ENCODE measurements around the gene CENPP. TPM values are rescaled to one million over a fixed set of nuclear protein-coding genes. Genes with fewer than 3 reads are reported as not detected.

Gene CENPP
- total RNA-seq, 2 experiments from 2014 or later, result 26.4 to 29.1 TPM

DNA sequence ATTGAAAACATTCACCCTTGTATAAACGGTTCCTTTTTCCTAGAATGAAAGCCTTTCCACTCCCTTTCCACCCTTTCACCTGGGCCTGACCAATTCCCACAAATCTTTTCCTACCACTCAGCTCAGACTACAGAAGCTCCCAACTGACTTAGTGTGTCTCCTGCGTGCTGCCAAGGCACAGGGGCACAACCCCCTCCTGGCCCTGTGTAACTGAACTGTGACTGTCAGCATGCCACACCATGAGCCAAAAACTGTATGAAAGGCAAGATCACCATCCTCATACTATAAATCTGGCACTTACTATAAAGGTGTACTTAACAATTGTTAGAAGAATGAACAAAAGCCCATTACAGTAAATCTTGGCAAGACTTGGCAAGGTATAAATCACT lies 12.1 kb upstream of the CENPP start:
- no peak overlapping the region for H3K4me3 Mint-ChIP-seq
- H3K9me3 Mint-ChIP-seq (ENCODE audit: insufficient read depth), result no peaks in the 10 kb centered on the region
- POLR2A ChIA-PET, result no interaction called here
- H3K27me3 Mint-ChIP-seq (ENCODE audit: low read depth), result no peaks in the 10 kb centered on the region
- DNase-seq (no peak), ATAC-seq (no peak)
- CTCF ChIA-PET, result interaction anchor here (1.5 kb wide), 1 partner anchor 11 kb away, joined by 6 read pairs; no protein-coding TSS in a partner anchor
- H3K27ac Mint-ChIP-seq, result peak overlapping the region; percentile 12
- peaks cover 13% of the 10 kb centered on the region for H3K4me1 Mint-ChIP-seq (ENCODE audit: low read depth)
- H3K36me3 Mint-ChIP-seq (ENCODE audit: low read depth), result peaks cover 73% of the 10 kb centered on the region

DNA sequence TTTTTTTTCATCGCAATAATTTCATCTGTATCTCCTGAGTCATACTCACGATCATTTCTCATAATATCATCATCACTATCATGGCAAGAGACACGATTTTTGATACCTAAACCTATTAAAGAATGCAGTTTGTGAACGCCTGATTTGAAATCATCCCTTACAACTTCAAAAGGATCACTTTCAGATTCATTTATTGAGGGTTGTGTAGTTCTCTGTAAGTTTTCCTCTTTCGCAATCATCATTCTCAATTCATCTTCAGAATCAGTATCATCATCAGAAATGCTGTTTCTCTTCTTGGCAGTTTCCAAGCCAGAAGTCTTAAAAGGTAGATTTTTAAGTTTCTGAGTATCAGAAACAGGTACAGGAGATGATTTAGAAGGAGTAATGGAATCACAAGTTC lies 10.3 kb upstream of the CENPP start:
- H3K27ac Mint-ChIP-seq, result no peak overlapping the region
- H3K27me3 Mint-ChIP-seq (ENCODE audit: low read depth), result no peaks in the 10 kb centered on the region
- H3K36me3 Mint-ChIP-seq (ENCODE audit: low read depth), result peaks cover 73% of the 10 kb centered on the region
- H3K4me1 Mint-ChIP-seq (ENCODE audit: low read depth), result peaks cover 13% of the 10 kb centered on the region
- POLR2A ChIA-PET, result no interaction called here
- ATAC-seq, result no peak
- no peak for DNase-seq
- CTCF ChIA-PET, result interaction anchor here (0.9 kb wide), 1 partner anchor 318 kb away, joined by 3 read pairs; no protein-coding TSS in a partner anchor
- H3K4me3 Mint-ChIP-seq, result no peak overlapping the region
- H3K9me3 Mint-ChIP-seq (ENCODE audit: insufficient read depth), result no peaks in the 10 kb centered on the region

DNA sequence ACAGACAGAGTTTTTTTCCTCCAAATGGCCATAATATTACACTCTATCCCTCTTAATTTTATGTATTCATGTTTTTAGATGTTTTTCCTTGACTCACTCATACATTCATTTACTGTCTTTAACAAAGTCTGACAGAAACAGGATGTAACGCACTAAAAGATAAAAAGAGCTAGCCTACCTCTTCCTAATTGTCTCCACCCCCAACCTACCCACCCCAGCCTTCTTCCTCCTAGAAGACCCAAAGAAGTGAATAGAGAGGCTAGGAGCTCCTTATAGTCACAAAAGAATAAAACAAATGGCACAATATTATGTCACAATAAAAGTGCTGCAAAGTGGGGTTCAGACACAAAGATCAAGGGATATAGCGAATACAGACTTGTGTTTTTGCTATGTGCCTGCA lies 1.3 kb upstream of the CENPP start:
- Mint-ChIP-seq H3K27ac (peak overlapping the region; percentile 97), H3K36me3 (ENCODE audit: low read depth) (peaks cover 25% of the 10 kb centered on the region), H3K9me3 (ENCODE audit: insufficient read depth) (no peaks in the 10 kb centered on the region), H3K4me3 (peak overlapping the region; percentile 96), H3K27me3 (ENCODE audit: low read depth) (no peaks in the 10 kb centered on the region), H3K4me1 (ENCODE audit: low read depth) (peaks cover 39% of the 10 kb centered on the region)
- ChIA-PET POLR2A (interaction anchor here (1.2 to 2.2 kb wide), 2 partner anchors 16 to 346 kb away, joined by 4 to 8 read pairs; no protein-coding TSS in a partner anchor), CTCF (interaction anchor here (0.9 to 4.8 kb wide), 5 partner anchors 11 to 185 kb away, joined by 3 to 22 read pairs (median 6); no protein-coding TSS in a partner anchor)
- DNase-seq (no peak), ATAC-seq (no peak)

DNA sequence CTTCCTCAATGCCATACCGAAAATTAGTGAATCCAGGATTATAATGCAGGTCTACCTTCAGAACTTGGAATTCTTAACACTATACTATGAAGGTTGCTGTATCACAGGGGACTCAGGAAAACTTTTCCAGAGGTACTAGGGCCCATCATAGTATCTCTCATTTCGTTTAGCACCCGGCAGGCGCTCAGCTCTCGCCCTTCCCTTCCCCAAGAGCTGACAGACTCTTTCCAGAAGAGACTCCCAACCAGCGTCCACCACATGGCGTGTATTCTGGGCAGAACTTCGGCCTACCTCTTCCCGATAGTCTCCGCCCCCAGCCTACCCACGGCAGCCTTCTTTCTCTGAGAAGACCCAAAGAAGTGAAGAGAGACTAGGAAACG lies 874 bp upstream of the CENPP start:
- H3K9me3 Mint-ChIP-seq (ENCODE audit: insufficient read depth), result no peaks in the 10 kb centered on the region
- peak overlapping the region; percentile 97 for H3K27ac Mint-ChIP-seq
- H3K36me3 Mint-ChIP-seq (ENCODE audit: low read depth), result peaks cover 21% of the 10 kb centered on the region
- POLR2A ChIA-PET, result interaction anchor here (0.7 to 2.2 kb wide), 2 partner anchors 16 to 29 kb away, joined by 3 to 8 read pairs; no protein-coding TSS in a partner anchor
- peak; percentile 34 for ATAC-seq
- DNase-seq, result no peak
- CTCF ChIA-PET, result interaction anchor here (0.9 to 4.8 kb wide), 5 partner anchors 11 to 186 kb away, joined by 3 to 22 read pairs (median 6); no protein-coding TSS in a partner anchor
- peaks cover 40% of the 10 kb centered on the region for H3K4me1 Mint-ChIP-seq (ENCODE audit: low read depth)
- H3K27me3 Mint-ChIP-seq (ENCODE audit: low read depth), result no peaks in the 10 kb centered on the region
- H3K4me3 Mint-ChIP-seq, result peak overlapping the region; percentile 96

DNA sequence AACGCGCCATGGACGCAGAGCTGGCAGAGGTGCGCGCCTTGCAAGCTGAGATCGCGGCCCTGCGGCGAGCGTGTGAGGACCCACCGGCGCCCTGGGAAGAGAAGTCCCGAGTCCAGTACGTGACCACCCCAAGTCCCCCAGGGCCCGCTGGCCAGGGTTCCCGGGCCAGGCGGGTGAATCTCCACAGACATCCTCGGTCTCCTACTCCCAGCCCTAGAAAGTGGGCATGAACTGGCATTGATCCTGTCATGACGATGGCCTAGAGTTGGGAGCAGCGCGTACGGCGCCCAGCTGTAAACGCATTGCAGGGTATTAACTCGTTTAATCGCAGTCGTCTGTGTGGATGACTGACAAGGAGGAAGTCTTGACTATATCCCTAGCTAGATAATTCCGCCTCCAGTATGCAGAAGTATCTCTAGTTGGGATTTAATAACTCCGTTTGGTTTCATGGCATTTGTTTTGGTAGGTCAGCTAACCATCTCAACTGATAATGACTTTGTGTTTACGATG lies 293 bp downstream of the CENPP start:
- CTCF ChIA-PET, result interaction anchor here (0.7 to 4.8 kb wide), 10 partner anchors 25 to 463 kb away, joined by 3 to 22 read pairs (median 4); partner anchors contain the start of gene IPPK
- ATAC-seq, result no peak
- POLR2A ChIA-PET, result interaction anchor here (0.6 to 2.2 kb wide), 13 partner anchors 8 to 344 kb away, joined by 3 to 8 read pairs (median 4); partner anchors contain the start of genes IPPK and SPTLC1

DNA sequence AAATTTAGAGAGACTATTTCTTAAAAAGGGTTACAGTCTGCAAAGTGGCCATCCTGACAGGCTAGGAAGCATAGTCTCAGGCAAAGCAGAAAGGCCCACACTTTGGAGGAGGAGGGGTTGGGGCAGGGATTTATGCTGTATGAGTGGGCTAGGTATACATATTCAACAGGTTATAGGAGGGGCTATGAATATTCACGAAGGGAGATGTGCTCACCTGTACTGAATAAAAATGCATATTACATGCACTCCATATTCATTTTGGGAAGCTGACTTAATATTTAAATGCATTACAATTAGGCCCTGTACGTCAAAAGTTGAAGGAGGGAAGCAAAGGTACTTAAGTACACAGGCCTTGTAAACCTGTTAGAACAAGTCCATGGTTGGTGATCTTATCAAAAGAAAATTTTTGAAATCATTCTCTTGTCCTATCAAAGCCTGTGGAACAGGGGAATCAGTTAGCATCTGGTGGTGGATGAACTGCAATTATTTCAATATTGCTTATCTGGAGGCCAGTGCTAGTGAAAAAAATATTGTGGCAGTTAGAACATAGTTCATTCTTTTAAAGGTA lies 1.6 kb downstream of the CENPP start:
- Mint-ChIP-seq H3K27ac (no peak overlapping the region), H3K36me3 (ENCODE audit: low read depth) (peaks cover 15% of the 10 kb centered on the region), H3K4me1 (ENCODE audit: low read depth) (peaks cover 39% of the 10 kb centered on the region), H3K9me3 (ENCODE audit: insufficient read depth) (no peaks in the 10 kb centered on the region), H3K27me3 (ENCODE audit: low read depth) (no peaks in the 10 kb centered on the region), H3K4me3 (peak overlapping the region; percentile 96)
- no peak for ATAC-seq
- DNase-seq, result no peak
- CTCF ChIA-PET, result interaction anchor here (1.0 to 4.8 kb wide), 4 partner anchors 113 to 188 kb away, joined by 3 to 22 read pairs (median 6); no protein-coding TSS in a partner anchor
- POLR2A ChIA-PET, result interaction anchor here (0.6 to 1.3 kb wide), 2 partner anchors 33 to 213 kb away, joined by 3 read pairs; partner anchors contain the start of gene SPTLC1

More for the DNA sequence above, 293 bp downstream of the CENPP start:
- Mint-ChIP-seq H3K4me3 (peak overlapping the region; percentile 96), H3K4me1 (ENCODE audit: low read depth) (peaks cover 40% of the 10 kb centered on the region), H3K27ac (peak overlapping the region; percentile 97), H3K9me3 (ENCODE audit: insufficient read depth) (no peaks in the 10 kb centered on the region), H3K36me3 (ENCODE audit: low read depth) (peaks cover 15% of the 10 kb centered on the region), H3K27me3 (ENCODE audit: low read depth) (no peaks in the 10 kb centered on the region)
- DNase-seq, result no peak

DNA sequence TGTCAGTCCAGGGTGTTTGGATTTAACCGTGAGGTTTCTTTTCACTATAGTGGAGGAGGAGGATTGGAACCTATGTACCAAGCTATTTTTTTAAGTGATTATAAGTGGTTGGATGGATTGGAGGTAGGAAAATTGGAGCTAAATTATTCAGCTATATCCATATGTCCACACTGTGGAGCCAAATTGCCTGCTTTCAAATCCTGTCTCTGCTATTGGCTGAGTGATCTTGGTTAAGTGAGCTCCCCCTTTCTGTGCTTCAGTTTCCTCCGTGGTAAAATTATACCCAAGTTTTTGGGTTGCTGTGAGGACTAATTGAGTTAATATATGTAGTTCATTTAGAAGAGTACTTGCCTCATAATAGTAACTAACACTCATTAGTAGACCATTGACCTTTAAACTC lies 2.5 kb downstream of the CENPP start:
- no peak for ATAC-seq

DNA sequence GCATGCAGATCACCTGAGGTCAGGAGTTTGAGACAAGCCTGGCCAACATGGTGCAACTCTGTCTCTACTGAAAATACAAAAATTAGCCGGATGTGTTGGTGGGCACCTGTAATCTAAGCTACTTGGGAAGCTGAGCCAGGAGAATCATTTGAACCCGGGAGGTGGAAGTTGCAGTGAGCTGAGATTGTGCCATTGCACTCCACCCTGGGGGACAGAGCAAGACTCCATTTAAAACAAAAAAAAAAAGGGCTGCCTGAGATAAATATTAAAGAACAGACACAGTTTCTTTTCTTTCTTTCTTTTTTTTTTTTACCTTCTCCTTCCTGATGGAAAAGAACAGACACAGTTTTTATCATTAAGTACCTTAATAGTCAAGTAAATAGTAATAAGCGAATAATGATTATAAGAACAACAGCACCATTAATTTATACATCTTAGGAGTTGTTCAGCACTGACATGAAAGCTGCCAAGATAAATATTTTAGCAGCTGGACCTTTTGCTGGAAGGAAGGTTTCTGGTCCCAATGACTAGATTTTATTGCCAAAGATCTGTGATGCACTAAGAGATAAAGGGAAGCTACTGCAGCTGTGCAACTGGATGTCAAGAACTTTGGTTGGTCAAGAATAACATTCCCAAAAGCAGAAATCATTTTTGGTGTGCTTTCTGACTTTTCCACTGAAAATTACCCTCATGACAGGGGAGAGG lies 7.0 kb downstream of the CENPP start:
- no peak for DNase-seq
- H3K4me3 Mint-ChIP-seq, result no peak overlapping the region
- no peak for ATAC-seq
- H3K27ac Mint-ChIP-seq, result no peak overlapping the region
- CTCF ChIA-PET, result interaction anchor here (1.1 kb wide), 1 partner anchor 12 kb away, joined by 3 read pairs; no protein-coding TSS in a partner anchor
- POLR2A ChIA-PET, result no interaction called here
- H3K27me3 Mint-ChIP-seq (ENCODE audit: low read depth), result no peaks in the 10 kb centered on the region
- no peaks in the 10 kb centered on the region for H3K9me3 Mint-ChIP-seq (ENCODE audit: insufficient read depth)
- peaks cover 28% of the 10 kb centered on the region for H3K36me3 Mint-ChIP-seq (ENCODE audit: low read depth)
- peaks cover 12% of the 10 kb centered on the region for H3K4me1 Mint-ChIP-seq (ENCODE audit: low read depth)

More for the DNA sequence above, 2.5 kb downstream of the CENPP start:
- CTCF ChIA-PET, result interaction anchor here (0.8 to 1.7 kb wide), 11 partner anchors 51 to 379 kb away, joined by 3 to 9 read pairs (median 3); no protein-coding TSS in a partner anchor
- POLR2A ChIA-PET, result interaction anchor here (0.7 kb wide), 1 partner anchor 11 kb away, joined by 3 read pairs; no protein-coding TSS in a partner anchor
- H3K9me3 Mint-ChIP-seq (ENCODE audit: insufficient read depth), result no peaks in the 10 kb centered on the region
- no peak overlapping the region for H3K4me3 Mint-ChIP-seq
- H3K27me3 Mint-ChIP-seq (ENCODE audit: low read depth), result no peaks in the 10 kb centered on the region
- H3K27ac Mint-ChIP-seq, result no peak overlapping the region
- peaks cover 39% of the 10 kb centered on the region for H3K4me1 Mint-ChIP-seq (ENCODE audit: low read depth)
- H3K36me3 Mint-ChIP-seq (ENCODE audit: low read depth), result peaks cover 15% of the 10 kb centered on the region
- DNase-seq, result peak; percentile 24

DNA sequence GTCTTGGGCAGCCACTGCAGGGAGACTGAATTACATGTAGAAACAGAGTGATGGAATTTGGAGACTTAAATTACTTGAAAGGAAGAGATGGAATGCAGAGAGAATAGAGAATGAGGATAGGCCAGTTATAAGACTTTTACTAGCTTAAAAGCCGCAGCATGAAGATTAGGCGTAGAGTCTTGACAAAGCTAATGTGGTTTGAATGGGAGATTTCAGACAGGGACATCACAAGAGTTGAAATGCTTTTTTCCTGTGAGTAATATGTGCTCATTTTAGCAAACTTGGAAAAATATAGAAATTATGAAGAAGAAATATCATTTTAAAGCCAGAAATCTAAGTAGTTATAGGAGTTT lies 7.5 kb downstream of the CENPP start:
- ChIA-PET CTCF (interaction anchor here (0.8 to 1.1 kb wide), 3 partner anchors 11 to 193 kb away, joined by 3 read pairs; no protein-coding TSS in a partner anchor), POLR2A (no interaction called here)
- Mint-ChIP-seq H3K4me3 (no peak overlapping the region), H3K9me3 (ENCODE audit: insufficient read depth) (no peaks in the 10 kb centered on the region), H3K27ac (no peak overlapping the region), H3K36me3 (ENCODE audit: low read depth) (peaks cover 32% of the 10 kb centered on the region), H3K4me1 (ENCODE audit: low read depth) (peaks cover 8% of the 10 kb centered on the region), H3K27me3 (ENCODE audit: low read depth) (no peaks in the 10 kb centered on the region)
- DNase-seq (no peak), ATAC-seq (no peak)

DNA sequence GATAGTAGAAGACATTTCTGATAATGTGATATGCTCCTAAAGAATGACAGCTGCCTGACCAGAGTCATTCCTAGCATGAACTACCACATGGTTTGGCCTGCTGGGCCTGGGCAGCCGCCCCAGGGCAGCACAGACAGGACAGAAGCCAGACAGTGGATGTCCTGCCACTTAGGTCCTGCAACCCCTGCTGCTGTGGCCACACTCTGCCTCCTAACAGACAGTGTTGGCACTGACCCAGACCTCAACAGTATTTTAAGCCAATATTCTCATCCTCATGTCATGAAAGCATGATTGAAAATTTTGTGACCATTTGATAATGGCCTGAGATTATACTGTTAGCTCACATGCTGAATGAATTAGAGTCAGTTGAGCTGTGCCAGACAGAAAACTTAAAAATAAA lies 15.8 kb downstream of the CENPP start:
- POLR2A ChIA-PET, result no interaction called here
- no peaks in the 10 kb centered on the region for H3K27me3 Mint-ChIP-seq (ENCODE audit: low read depth)
- ATAC-seq, result no peak
- H3K9me3 Mint-ChIP-seq (ENCODE audit: insufficient read depth), result no peaks in the 10 kb centered on the region
- CTCF ChIA-PET, result no interaction called here
- H3K27ac Mint-ChIP-seq, result no peak overlapping the region
- no peak for DNase-seq
- H3K36me3 Mint-ChIP-seq (ENCODE audit: low read depth), result peaks cover 57% of the 10 kb centered on the region
- H3K4me1 Mint-ChIP-seq (ENCODE audit: low read depth), result no peaks in the 10 kb centered on the region
- H3K4me3 Mint-ChIP-seq, result no peak overlapping the region

DNA sequence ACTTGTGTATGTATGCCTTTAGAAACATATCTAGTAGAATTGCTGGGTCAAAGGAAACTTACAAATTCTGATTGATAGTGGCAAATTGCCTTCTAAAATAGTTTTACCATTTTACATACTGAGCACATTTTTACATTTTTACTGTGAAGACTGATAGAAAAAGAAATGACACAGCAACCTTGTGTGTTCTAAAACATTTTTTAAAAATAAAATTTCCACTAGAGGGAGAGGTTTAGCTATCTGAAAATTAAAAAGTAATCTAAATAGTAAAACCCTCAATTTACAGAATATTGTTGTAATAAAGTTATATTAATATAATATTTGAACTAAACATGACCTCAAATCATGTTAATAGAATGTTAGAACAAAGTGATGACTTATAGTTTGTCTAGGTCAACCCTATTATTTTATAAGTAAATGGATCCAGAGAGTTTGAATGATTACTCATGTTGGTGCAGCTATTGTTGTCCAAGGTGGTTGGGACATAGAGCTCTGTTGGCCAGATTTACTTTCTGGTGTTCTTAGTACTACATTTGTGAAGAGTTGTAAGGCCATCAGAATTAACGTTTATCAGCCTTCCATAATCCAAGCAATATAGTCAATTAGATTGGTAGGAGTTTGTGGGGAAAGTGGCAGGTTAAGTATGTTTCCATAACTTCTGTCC lies 17.2 kb downstream of the CENPP start:
- ATAC-seq (no peak), DNase-seq (no peak)
- Mint-ChIP-seq H3K4me3 (no peak overlapping the region), H3K27ac (no peak overlapping the region), H3K9me3 (ENCODE audit: insufficient read depth) (no peaks in the 10 kb centered on the region), H3K4me1 (ENCODE audit: low read depth) (no peaks in the 10 kb centered on the region), H3K27me3 (ENCODE audit: low read depth) (no peaks in the 10 kb centered on the region), H3K36me3 (ENCODE audit: low read depth) (peaks cover 57% of the 10 kb centered on the region)
- ChIA-PET CTCF (interaction anchor here (1.2 kb wide), 1 partner anchor 113 kb away, joined by 3 read pairs; no protein-coding TSS in a partner anchor), POLR2A (no interaction called here)

Measured in activated CD8-positive, alpha-beta T cell treated with anti-CD3 and anti-CD28 coated beads, Interleukin-2, amount 10 ng/mL, durations not matched to agents 7 days and 5 days (primary cell).